Trophoblast cell (in vitro differentiated cells and primary cell): ENCODE measurements around the gene RGS19.

Experiments
- DNase-seq, 2 donors: peaks; one replicate each; pipeline ENCODE4 v3.0.0-alpha.2; 2016
- H2AFZ ChIP-seq: 2 replicates; pipeline ENCODE4 v1.6.1; 2013; ENCODE audit warnings: low read length, moderate library complexity, mild to moderate bottlenecking; ENCODE audit not compliant: insufficient read depth, poor library complexity
- H2AK5ac ChIP-seq: 2 replicates; pipeline ENCODE4 v1.6.1; 2013; ENCODE audit warnings: mild to moderate bottlenecking, low read length
- H2BK120ac ChIP-seq: 2 replicates; pipeline ENCODE4 v1.6.1; 2013; ENCODE audit warnings: low read length, mild to moderate bottlenecking, moderate library complexity; ENCODE audit not compliant: insufficient read depth, poor library complexity
- H2BK12ac ChIP-seq: 2 replicates; pipeline ENCODE4 v1.6.1; 2013; ENCODE audit warnings: mild to moderate bottlenecking, low read length, moderate library complexity
- H2BK5ac ChIP-seq: 2 replicates; pipeline ENCODE4 v1.6.1; 2013; ENCODE audit warnings: low read length, low read depth, moderate library complexity, mild to moderate bottlenecking; ENCODE audit not compliant: poor library complexity
- H3K14ac ChIP-seq: 2 replicates; pipeline ENCODE4 v1.6.1; 2013; ENCODE audit warnings: mild to moderate bottlenecking, low read length
- H3K18ac ChIP-seq: 2 replicates; pipeline ENCODE4 v1.6.1; 2013; ENCODE audit warnings: mild to moderate bottlenecking, low read length
- H3K23ac ChIP-seq: 2 replicates; pipeline ENCODE4 v1.6.1; 2013; ENCODE audit warnings: low read length
- H3K27ac ChIP-seq: 2 replicates; pipeline ENCODE4 v1.5.1; 2013; ENCODE audit warnings: low read depth, mild to moderate bottlenecking, inconsistent platforms, low read length, moderate library complexity
- H3K27me3 ChIP-seq: 2 replicates; pipeline ENCODE4 v1.6.1; 2013; ENCODE audit warnings: inconsistent platforms, mild to moderate bottlenecking, low read length, moderate library complexity; ENCODE audit not compliant: insufficient read depth
- H3K36me3 ChIP-seq, 2 experiments: 1 replicate in 1 of 2; 2 replicates in 1 of 2; pipeline ENCODE4 v1.6.1; 2013; ENCODE audit warnings: low read length in 2 of 2, mild to moderate bottlenecking in 2 of 2, moderate library complexity in 1 of 2; ENCODE audit not compliant: insufficient read depth in 2 of 2, control insufficient read depth in 1 of 2
- H3K4ac ChIP-seq: 2 replicates; pipeline ENCODE4 v1.6.1; 2013; ENCODE audit warnings: low read depth, mild to moderate bottlenecking, low read length, moderate library complexity
- H3K4me1 ChIP-seq, 2 experiments: 1 replicate in 1 of 2; 2 replicates in 1 of 2; pipeline ENCODE4 v1.6.1; 2013; ENCODE audit warnings: low read length in 2 of 2, mild to moderate bottlenecking in 2 of 2, moderate library complexity in 1 of 2; ENCODE audit not compliant: insufficient read depth in 2 of 2, control insufficient read depth in 1 of 2
- H3K4me2 ChIP-seq: 2 replicates; pipeline ENCODE4 v1.6.1; 2013; ENCODE audit warnings: inconsistent platforms, mild to moderate bottlenecking, low read length, moderate library complexity
- H3K4me3 ChIP-seq: 2 replicates; pipeline ENCODE4 v1.5.1; 2013; ENCODE audit warnings: mild to moderate bottlenecking, low read depth, low read length, inconsistent platforms
- H3K79me1 ChIP-seq: one replicate; pipeline ENCODE4 v1.6.1; 2013; ENCODE audit warnings: low read length
- H3K79me2 ChIP-seq: 2 replicates; pipeline ENCODE4 v1.6.1; 2013; ENCODE audit warnings: low read length, mild to moderate bottlenecking; ENCODE audit not compliant: control insufficient read depth, insufficient read depth, poor library complexity
- H3K9ac ChIP-seq: 2 replicates; pipeline ENCODE4 v1.6.1; 2013; ENCODE audit warnings: mild to moderate bottlenecking, low read length
- H3K9me3 ChIP-seq: 2 replicates; pipeline ENCODE4 v1.6.1; 2013; ENCODE audit warnings: low read depth, mild to moderate bottlenecking, control low read depth, inconsistent platforms, low read length; ENCODE audit not compliant: insufficient read depth
- H4K12ac ChIP-seq: 2 replicates; pipeline ENCODE4 v1.6.1; 2013; ENCODE audit warnings: low read depth, mild to moderate bottlenecking, low read length, moderate library complexity
- H4K8ac ChIP-seq: 2 replicates; pipeline ENCODE4 v1.6.1; 2013; ENCODE audit warnings: low read depth, mild to moderate bottlenecking, low read length, moderate library complexity
- H4K91ac ChIP-seq: one replicate; pipeline ENCODE4 v1.6.1; 2013; ENCODE audit warnings: low read depth, mild to moderate bottlenecking, low read length, moderate library complexity
- WGBS: extraction: QIAGEN DNeasy Blood & Tissue Kit; methylation state at CpG from one replicate; pipeline ENCODE4 v1.1.7; 2013; ENCODE audit warnings: missing lambda C conversion rate; ENCODE audit not compliant: insufficient read length, insufficient coverage; ENCODE audit errors: extremely low coverage; 5-methylcytosine and 5-hydroxymethylcytosine counted together

The RGS19 gene

GRCh38 chr20:64035066-64035932 is 44.0 kb downstream of the RGS19 start:
- Histone ChIP-seq H2AK5ac (no peak overlapping the region), H3K4me1 (peaks cover 26 to 29% of the 10 kb centered on the region in 2 experiments), H3K4me2 (no peak overlapping the region), H4K8ac (no peak overlapping the region), H2AFZ (no peak overlapping the region), H2BK12ac (no peak overlapping the region), H2BK5ac (no peak overlapping the region), H3K27me3 (no peaks in the 10 kb centered on the region), H2BK120ac (no peak overlapping the region), H3K79me1 (peaks cover 4% of the 10 kb centered on the region), H3K27ac (no peak overlapping the region), H4K91ac (no peak overlapping the region), H4K12ac (no peak overlapping the region), H3K4me3 (no peak overlapping the region), H3K9ac (no peak overlapping the region), H3K23ac (no peak overlapping the region), H3K9me3 (no peaks in the 10 kb centered on the region), H3K79me2 (no peaks in the 10 kb centered on the region), H3K36me3 (peaks cover 32 to 37% of the 10 kb centered on the region in 2 experiments), H3K4ac (no peak overlapping the region), H3K18ac (no peak overlapping the region), H3K14ac (no peak overlapping the region)
- no peak for DNase-seq
- WGBS: no CpG with 5 or more reads among the region's 17 CpGs

GRCh38 chr20:64033981-64034493 is 45.3 kb downstream of the RGS19 start:
- no peak overlapping the region for H2BK120ac ChIP-seq
- H2AK5ac ChIP-seq: no peak overlapping the region
- peaks cover 45 to 50% of the 10 kb centered on the region in 2 experiments for H3K36me3 ChIP-seq
- no peak for DNase-seq
- H2BK12ac ChIP-seq: no peak overlapping the region
- H3K9ac ChIP-seq: no peak overlapping the region
- no peak overlapping the region for H2AFZ ChIP-seq
- peaks cover 4% of the 10 kb centered on the region for H3K79me1 ChIP-seq
- no peak overlapping the region for H4K12ac ChIP-seq
- no peak overlapping the region for H2BK5ac ChIP-seq
- no CpG with 5 or more reads among the region's 11 CpGs for WGBS
- H3K23ac ChIP-seq: no peak overlapping the region
- no peak overlapping the region for H3K18ac ChIP-seq
- no peak overlapping the region for H3K4ac ChIP-seq
- peak overlapping the region; percentile 7 for H3K4me3 ChIP-seq
- no peaks in the 10 kb centered on the region for H3K27me3 ChIP-seq
- no peak overlapping the region for H3K27ac ChIP-seq
- H3K4me2 ChIP-seq: no peak overlapping the region
- H3K14ac ChIP-seq: no peak overlapping the region
- no peak overlapping the region for H4K91ac ChIP-seq
- no peaks in the 10 kb centered on the region for H3K9me3 ChIP-seq
- H3K79me2 ChIP-seq: no peaks in the 10 kb centered on the region
- H4K8ac ChIP-seq: no peak overlapping the region
- H3K4me1 ChIP-seq: peaks cover 26 to 28% of the 10 kb centered on the region in 2 experiments

- DNase-seq: no peak
- H2BK120ac ChIP-seq: no peak overlapping the region
- H4K91ac ChIP-seq: no peak overlapping the region
- no peak overlapping the region for H2AFZ ChIP-seq
- H2AK5ac ChIP-seq: no peak overlapping the region
- H3K36me3 ChIP-seq: peaks cover 54% of the 10 kb centered on the region in 2 experiments
- WGBS: no CpG with 5 or more reads among the region's 31 CpGs
- H3K4me3 ChIP-seq: no peak overlapping the region
- H3K9ac ChIP-seq: no peak overlapping the region
- H2BK12ac ChIP-seq: no peak overlapping the region
- H4K12ac ChIP-seq: no peak overlapping the region
- H3K9me3 ChIP-seq: no peaks in the 10 kb centered on the region
- H3K27me3 ChIP-seq: no peaks in the 10 kb centered on the region
- no peak overlapping the region for H3K4me2 ChIP-seq
- H3K18ac ChIP-seq: no peak overlapping the region
- H3K4ac ChIP-seq: no peak overlapping the region
- H2BK5ac ChIP-seq: no peak overlapping the region
- no peak overlapping the region for H3K23ac ChIP-seq
- peaks cover 1% of the 10 kb centered on the region for H3K79me2 ChIP-seq
- no peak overlapping the region for H3K27ac ChIP-seq
- H4K8ac ChIP-seq: no peak overlapping the region
- peaks cover 4% of the 10 kb centered on the region for H3K79me1 ChIP-seq
- no peak overlapping the region for H3K14ac ChIP-seq
- peaks cover 29 to 31% of the 10 kb centered on the region in 2 experiments for H3K4me1 ChIP-seq
Measured at GRCh38 chr20:64032706-64033624, 46.4 kb downstream of the RGS19 start.

GRCh38 chr20:64031822-64032314 is 47.5 kb downstream of the RGS19 start:
- H2AFZ ChIP-seq: no peak overlapping the region
- WGBS: no CpG with 5 or more reads among the region's 19 CpGs
- no peak overlapping the region for H3K23ac ChIP-seq
- H3K79me2 ChIP-seq: peaks cover 1% of the 10 kb centered on the region
- no peak overlapping the region for H3K4ac ChIP-seq
- H3K36me3 ChIP-seq: peaks cover 65% of the 10 kb centered on the region in 2 experiments
- no peak overlapping the region for H2BK5ac ChIP-seq
- H3K18ac ChIP-seq: no peak overlapping the region
- no peak for DNase-seq
- H3K4me2 ChIP-seq: no peak overlapping the region
- no peak overlapping the region for H4K91ac ChIP-seq
- H4K12ac ChIP-seq: no peak overlapping the region
- no peak overlapping the region for H2BK120ac ChIP-seq
- H3K9me3 ChIP-seq: no peaks in the 10 kb centered on the region
- no peak overlapping the region for H4K8ac ChIP-seq
- no peak overlapping the region for H3K4me3 ChIP-seq
- H3K27ac ChIP-seq: no peak overlapping the region
- H3K9ac ChIP-seq: no peak overlapping the region
- no peak overlapping the region for H3K14ac ChIP-seq
- H3K27me3 ChIP-seq: no peaks in the 10 kb centered on the region
- peaks cover 4% of the 10 kb centered on the region for H3K79me1 ChIP-seq
- H2BK12ac ChIP-seq: no peak overlapping the region
- no peak overlapping the region for H2AK5ac ChIP-seq
- H3K4me1 ChIP-seq: peaks cover 25 to 34% of the 10 kb centered on the region in 2 experiments
